Thoracic aorta (tissue), 2 donors: ENCODE data around the gene PNLIPRP2. TPM values are rescaled to one million over a fixed set of nuclear protein-coding genes. Genes with fewer than 3 reads are reported as not detected.

Experiments
- ATAC-seq: fragments of 150-250 bp; one replicate; pipeline ENCODE4 v1.8.0; 2017; ENCODE audit warnings: low read depth; ENCODE audit not compliant: insufficient number of reproducible peaks, low FRiP score
- DNase-seq: peaks from one replicate; pipeline ENCODE4 v3.0.0-alpha.2; 2020; ENCODE audit warnings: low spot score
- H3K27ac ChIP-seq, 2 donors: fragments of 200-600 bp; sonication (generic); 1 replicate in 1 of 2; 2 replicates in 1 of 2; pipeline ENCODE4 v1.5.1; 2016; ENCODE audit warnings: mild to moderate bottlenecking in 2 of 2, moderate library complexity in 2 of 2
- H3K27me3 ChIP-seq: fragments of 200-600 bp; sonication (generic); replicated peaks from 2 replicates; pipeline ENCODE4 v1.6.0; 2016; ENCODE audit warnings: mild to moderate bottlenecking; ENCODE audit not compliant: insufficient read depth
- H3K36me3 ChIP-seq: fragments of 200-600 bp; sonication (generic); one replicate; pipeline ENCODE4 v1.5.1; 2016
- H3K4me1 ChIP-seq, 2 donors: fragments of 200-600 bp; sonication (generic); 1 replicate in 1 of 2; 2 replicates in 1 of 2; pipeline versions ENCODE4 v1.5.1 to v1.6.0; 2016; ENCODE audit warnings: low read depth in 2 of 2, mild to moderate bottlenecking in 1 of 2; ENCODE audit not compliant: control insufficient read depth in 1 of 2
- H3K4me3 ChIP-seq: fragments of 200-600 bp; sonication (generic); 2 replicates; pipeline ENCODE4 v1.5.1; 2016; ENCODE audit warnings: mild to moderate bottlenecking
- H3K9me3 ChIP-seq: fragments of 200-600 bp; sonication (generic); 2 replicates; pipeline ENCODE4 v1.5.1; 2016
- total RNA-seq, 2 donors: library from RNA; depleted of rRNA; stranded (reverse); fragments of >200 nt; gene quantifications; one replicate each; pipeline versions ENCODE4 v1.1.0 to v1.2.3, GENCODE V29; 2016
- TF ChIP-seq, protein P1 (sequence below): fragments of 200-600 bp; sonication (generic); IDR thresholded peaks from one replicate; pipeline ENCODE4 v1.5.1; 2019; ENCODE audit warnings: antibody characterized with exemption

The PNLIPRP2 gene
- total RNA-seq, 2 donors from 2014 or later: 2.3 TPM; not detected in 1

GRCh38 chr10:116626815-116627214 is 6.1 kb downstream of the PNLIPRP2 start:
- H3K27ac ChIP-seq: no peak overlapping the region
- no peaks in the 10 kb centered on the region for H3K9me3 ChIP-seq
- H3K27me3 ChIP-seq: no peaks in the 10 kb centered on the region
- H3K4me1 ChIP-seq: no peaks in the 10 kb centered on the region
- DNase-seq: no peak
- no peak for ATAC-seq
- no peak overlapping the region for H3K4me3 ChIP-seq
- no peaks in the 10 kb centered on the region for H3K36me3 ChIP-seq
- TF ChIP-seq, protein P1, sequence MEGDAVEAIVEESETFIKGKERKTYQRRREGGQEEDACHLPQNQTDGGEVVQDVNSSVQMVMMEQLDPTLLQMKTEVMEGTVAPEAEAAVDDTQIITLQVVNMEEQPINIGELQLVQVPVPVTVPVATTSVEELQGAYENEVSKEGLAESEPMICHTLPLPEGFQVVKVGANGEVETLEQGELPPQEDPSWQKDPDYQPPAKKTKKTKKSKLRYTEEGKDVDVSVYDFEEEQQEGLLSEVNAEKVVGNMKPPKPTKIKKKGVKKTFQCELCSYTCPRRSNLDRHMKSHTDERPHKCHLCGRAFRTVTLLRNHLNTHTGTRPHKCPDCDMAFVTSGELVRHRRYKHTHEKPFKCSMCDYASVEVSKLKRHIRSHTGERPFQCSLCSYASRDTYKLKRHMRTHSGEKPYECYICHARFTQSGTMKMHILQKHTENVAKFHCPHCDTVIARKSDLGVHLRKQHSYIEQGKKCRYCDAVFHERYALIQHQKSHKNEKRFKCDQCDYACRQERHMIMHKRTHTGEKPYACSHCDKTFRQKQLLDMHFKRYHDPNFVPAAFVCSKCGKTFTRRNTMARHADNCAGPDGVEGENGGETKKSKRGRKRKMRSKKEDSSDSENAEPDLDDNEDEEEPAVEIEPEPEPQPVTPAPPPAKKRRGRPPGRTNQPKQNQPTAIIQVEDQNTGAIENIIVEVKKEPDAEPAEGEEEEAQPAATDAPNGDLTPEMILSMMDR: no peak

GRCh38 chr10:116627386-116627933 is 6.7 kb downstream of the PNLIPRP2 start:
- TF ChIP-seq, protein P1: no peak
- no peak for DNase-seq
- Histone ChIP-seq H3K4me3 (no peak overlapping the region), H3K9me3 (no peaks in the 10 kb centered on the region), H3K27me3 (no peaks in the 10 kb centered on the region), H3K4me1 (no peaks in the 10 kb centered on the region), H3K27ac (no peak overlapping the region), H3K36me3 (no peaks in the 10 kb centered on the region)
- no peak for ATAC-seq

DNA sequence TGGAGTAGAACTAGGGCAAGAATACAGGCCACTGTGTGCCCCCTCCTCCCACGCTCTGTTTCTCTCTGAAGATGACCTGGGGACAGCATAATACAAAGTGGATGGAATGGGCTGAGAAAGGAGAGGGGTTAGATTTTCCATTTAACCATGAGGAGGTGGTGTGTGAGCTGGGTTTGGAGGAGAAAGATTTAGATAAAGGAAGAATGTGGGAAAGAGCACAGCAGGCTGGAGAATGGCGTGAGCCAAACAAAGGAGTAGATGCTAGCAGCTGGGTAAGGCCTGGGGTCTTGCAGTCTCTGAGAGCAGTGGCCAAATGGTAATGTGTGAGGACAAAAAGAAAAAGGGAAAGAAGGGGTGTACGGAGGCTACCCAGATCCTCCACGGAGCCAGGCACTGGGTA is 8.6 kb downstream of the PNLIPRP2 start:
- ATAC-seq (no peak), DNase-seq (no peak)
- TF ChIP-seq, protein P1: no peak

DNA sequence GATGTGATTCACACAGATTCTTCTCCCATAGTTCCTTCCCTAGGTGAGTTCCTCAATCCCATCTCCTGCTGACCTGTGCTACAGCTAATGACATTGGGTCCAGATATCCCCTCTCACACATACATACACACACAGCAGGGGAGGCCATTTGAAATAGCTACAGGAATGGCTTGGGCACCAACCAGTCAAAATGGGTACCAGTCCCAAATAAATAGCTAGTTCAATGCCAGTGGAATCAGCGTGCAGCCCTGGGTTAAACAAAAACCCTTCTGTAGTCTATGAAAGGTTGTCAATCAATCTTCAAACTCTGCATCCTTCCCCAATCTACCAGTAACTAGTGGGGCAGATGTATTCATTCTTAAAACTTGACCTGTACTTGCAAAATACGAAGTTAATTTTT is 9.3 kb downstream of the PNLIPRP2 start:
- no peaks in the 10 kb centered on the region for H3K9me3 ChIP-seq
- TF ChIP-seq, protein P1: no peak
- no peaks in the 10 kb centered on the region for H3K36me3 ChIP-seq
- no peak for ATAC-seq
- DNase-seq: no peak
- no peaks in the 10 kb centered on the region for H3K27me3 ChIP-seq
- no peak overlapping the region for H3K27ac ChIP-seq
- no peaks in the 10 kb centered on the region for H3K4me1 ChIP-seq
- no peak overlapping the region for H3K4me3 ChIP-seq

More for the DNA sequence above, 8.6 kb downstream of the PNLIPRP2 start:
- Histone ChIP-seq H3K27me3 (no peaks in the 10 kb centered on the region), H3K4me3 (no peak overlapping the region), H3K9me3 (no peaks in the 10 kb centered on the region), H3K36me3 (no peaks in the 10 kb centered on the region), H3K4me1 (no peaks in the 10 kb centered on the region), H3K27ac (no peak overlapping the region)

DNA sequence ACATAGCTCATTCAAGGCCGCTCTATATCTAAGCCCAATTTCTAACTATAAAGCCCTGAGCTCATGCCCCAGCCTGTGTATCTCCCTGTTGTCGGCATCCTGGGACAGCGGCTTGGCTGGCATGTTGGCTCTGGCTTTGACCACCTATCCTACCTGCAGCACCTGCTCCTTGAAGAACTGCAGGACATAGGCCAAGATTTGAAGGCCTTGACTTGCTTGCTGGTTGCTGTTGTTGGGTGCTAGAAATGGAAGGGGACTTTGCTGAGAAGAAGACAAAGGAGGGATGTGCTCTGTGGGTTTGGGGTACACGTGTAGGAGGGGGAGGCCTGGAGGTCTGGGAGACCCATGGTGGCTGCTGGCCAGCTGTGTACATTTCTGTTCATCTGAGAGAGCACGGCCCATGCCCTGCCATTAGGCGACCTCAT is 11.1 kb downstream of the PNLIPRP2 start:
- TF ChIP-seq, protein P1: no peak

More for the DNA sequence above, 11.1 kb downstream of the PNLIPRP2 start:
- no peak for ATAC-seq
- H3K4me3 ChIP-seq: no peak overlapping the region
- no peaks in the 10 kb centered on the region for H3K9me3 ChIP-seq
- no peak overlapping the region for H3K27ac ChIP-seq
- H3K36me3 ChIP-seq: no peaks in the 10 kb centered on the region
- no peak for DNase-seq
- H3K4me1 ChIP-seq: no peaks in the 10 kb centered on the region
- H3K27me3 ChIP-seq: no peaks in the 10 kb centered on the region
